HG03469 (cell line): ENCODE data around the gene CNEP1R1.
"Not testable (repeated sequence)": the region's sequence is repeated elsewhere in the genome, so short reads cannot be mapped to it uniquely, and the experiment has no call there.

Experiments used
- ATAC-seq: cut with Tn5 transposase; IDR thresholded peaks from one replicate; pipeline ENCODE4 v1.9.1; 2021; ENCODE audit warnings: mild to moderate bottlenecking, moderate library complexity, moderate number of reproducible peaks; ENCODE audit not compliant: unreplicated experiment

Gene CNEP1R1, protein sequence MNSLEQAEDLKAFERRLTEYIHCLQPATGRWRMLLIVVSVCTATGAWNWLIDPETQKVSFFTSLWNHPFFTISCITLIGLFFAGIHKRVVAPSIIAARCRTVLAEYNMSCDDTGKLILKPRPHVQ

GRCh38 chr16:50024684-50025536 is at the start of gene CNEP1R1:
CNEP1R1 (plus strand) TSS chr16:50025225; CDS start chr16:50025316, 91 bp downstream.
- peak; percentile 96 for ATAC-seq

GRCh38 chr16:49977427-49977826 is 47.6 kb upstream of the CNEP1R1 start:
- ATAC-seq = no peak

- no peak for ATAC-seq
Measured at GRCh38 chr16:49978569-49979326, 46.3 kb upstream of the CNEP1R1 start.

DNA sequence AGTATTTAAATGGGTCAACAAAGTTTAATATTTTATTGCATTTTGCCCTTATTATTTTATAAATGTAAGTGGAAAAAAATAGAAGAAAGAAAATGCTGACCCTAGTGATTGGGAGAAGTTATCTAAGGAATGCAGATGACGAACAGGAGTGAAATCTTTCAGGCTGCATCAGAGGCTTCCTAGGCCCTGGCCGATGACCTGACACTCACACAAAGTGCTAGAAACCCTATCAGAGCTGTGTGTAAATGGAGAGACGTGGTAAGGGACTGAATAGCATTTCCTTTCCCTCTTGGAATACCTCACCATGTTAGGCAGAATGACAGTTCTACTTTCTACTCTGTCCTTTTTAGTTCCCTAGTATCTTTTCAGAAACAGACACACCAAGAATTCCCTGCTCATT is 44.9 kb upstream of the CNEP1R1 start:
- ATAC-seq = no peak

- ATAC-seq = no peak
Measured at GRCh38 chr16:49986351-49987124, 38.5 kb upstream of the CNEP1R1 start.

GRCh38 chr16:49987381-49987780 is 37.6 kb upstream of the CNEP1R1 start:
- no peak for ATAC-seq

- ATAC-seq = no peak
Measured at GRCh38 chr16:49992825-49993224, 32.2 kb upstream of the CNEP1R1 start.

DNA sequence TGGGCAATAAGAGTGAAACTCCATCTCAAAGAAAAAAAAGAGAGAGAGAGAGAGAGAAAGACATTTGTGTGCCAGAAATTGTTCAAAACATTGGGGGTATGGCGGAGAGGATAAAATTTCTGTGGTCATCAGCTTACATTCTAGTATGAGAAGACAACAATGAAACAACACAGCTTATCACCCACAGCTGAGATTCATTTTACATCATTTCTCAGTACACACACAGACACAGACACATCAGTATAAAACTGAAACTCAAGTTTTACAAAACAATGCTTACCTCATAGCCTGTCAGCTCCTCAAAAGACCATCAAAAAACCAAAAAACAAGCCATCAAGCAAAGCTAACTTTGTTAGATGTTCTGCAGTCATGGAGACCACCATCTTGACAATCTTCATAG is 31.4 kb upstream of the CNEP1R1 start:
- ATAC-seq = no peak

DNA sequence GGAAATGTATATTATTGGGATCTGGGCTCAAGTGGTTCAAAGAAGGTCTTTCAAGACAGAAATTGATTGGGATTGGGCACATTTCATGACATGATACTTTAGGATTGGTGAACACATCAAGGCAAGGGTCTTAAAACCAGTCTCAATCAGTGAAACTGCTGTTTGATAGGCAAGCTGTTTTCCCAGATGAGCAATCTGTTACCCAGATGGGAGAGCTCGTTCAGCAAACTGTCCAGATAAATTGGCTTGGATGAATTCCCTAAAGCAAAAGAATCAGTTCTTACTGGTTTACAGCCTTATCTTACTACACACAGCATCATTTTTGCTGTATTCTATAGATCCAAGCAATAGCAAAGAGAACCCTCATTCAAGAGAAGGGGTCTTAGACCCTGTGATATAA is 31.0 kb upstream of the CNEP1R1 start:
- ATAC-seq = no peak

- ATAC-seq = no peak
Measured at GRCh38 chr16:49995720-49996119, 29.3 kb upstream of the CNEP1R1 start.

- no peak for ATAC-seq
Measured at GRCh38 chr16:49997721-49998251, 27.2 kb upstream of the CNEP1R1 start.

DNA sequence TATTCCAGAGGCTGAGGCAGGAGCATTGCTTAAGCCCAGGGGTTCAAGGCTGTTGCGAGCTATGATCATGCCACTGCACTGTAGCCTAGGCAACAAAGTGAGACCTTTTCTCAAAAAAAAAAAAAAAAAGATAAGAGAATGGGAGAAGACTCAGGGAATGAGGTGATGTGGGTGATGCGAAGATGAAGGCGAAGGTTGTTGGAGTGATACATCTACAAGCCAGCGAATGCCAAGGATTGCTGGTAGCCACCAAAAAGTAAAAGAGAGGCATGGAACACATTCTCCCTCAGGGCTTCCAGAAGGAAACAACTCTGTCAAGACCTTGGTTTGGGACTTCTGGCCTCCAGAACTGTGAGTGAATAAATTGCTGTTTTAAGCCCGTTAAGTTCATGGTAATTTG is 26.0 kb upstream of the CNEP1R1 start:
- ATAC-seq = no peak

DNA sequence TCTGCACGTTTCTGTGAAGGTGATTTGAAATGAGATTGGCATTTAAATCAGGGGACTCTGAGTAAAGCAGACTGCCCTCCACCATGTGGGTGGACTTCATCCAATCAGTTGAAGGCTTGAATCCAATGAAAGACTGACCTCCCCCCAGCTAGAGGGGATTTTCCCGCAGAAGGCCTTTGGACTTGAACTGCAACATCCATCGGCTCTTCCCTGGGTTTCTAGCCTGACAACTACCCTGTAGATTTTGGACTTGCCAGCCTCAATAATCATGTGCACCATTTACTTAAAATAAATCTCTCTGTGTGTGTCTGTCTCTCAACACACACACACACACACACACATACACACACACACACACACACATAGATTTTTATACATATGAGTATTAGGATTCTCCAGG is 23.9 kb upstream of the CNEP1R1 start:
- ATAC-seq = no peak

GRCh38 chr16:50002190-50002589 is 22.8 kb upstream of the CNEP1R1 start:
- no peak for ATAC-seq

DNA sequence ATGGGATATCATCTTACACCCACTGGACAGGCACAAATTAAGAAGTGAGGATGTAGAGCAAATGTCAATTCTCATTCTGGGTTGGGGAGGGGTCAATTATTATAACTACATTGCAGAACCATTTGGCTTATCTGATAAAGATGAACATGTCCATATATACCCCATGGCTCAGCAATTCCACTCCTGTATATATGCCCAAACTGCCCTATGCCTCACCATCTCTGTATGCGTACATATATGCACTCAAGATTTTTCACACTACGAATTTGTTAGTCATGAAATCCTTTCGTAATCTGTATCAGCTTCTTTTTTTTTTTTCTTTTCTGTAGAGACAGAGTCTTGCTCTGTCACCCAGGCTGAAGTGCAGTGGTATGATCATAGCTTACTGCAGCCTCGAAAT is 20.8 kb upstream of the CNEP1R1 start:
- ATAC-seq = no peak

DNA sequence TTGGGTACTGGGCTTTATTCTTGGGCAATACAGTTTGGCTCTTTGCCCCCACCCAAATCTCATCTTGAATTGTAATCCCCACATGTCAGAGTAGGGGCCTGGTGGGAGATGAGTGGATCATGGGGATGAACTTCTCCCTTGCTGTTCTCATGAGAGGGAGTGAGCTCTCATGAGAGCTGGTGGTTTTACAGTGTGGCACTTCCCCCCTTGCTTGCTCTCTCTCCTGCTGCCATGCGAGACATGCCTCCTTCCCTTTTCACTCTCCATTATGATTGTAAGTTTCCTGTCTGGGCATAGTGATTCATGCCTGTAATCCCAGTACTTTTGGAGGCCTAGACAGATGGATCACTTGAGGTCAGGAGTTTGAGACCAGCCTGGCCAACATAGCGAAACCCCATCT is 18.1 kb upstream of the CNEP1R1 start:
- no peak for ATAC-seq

DNA sequence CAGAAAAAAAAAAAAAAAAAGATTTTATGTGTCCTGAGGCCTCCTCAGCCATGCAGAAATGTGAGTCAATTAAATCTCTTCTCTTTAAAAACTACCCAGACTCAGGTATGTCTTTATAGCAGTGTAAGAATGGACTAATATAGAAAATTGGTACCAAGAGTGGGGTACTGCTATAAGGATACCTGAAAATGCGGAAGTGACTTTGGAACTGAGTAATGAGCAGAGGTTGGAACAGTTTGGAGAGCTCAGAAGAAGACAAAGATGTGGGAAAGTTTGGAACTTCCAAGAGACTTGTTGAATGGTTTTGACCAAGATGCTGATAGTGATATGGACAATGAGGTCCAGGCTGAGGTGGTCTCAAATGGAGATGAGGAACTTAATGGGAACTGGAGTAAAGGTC is 17.3 kb upstream of the CNEP1R1 start:
- ATAC-seq = no peak

DNA sequence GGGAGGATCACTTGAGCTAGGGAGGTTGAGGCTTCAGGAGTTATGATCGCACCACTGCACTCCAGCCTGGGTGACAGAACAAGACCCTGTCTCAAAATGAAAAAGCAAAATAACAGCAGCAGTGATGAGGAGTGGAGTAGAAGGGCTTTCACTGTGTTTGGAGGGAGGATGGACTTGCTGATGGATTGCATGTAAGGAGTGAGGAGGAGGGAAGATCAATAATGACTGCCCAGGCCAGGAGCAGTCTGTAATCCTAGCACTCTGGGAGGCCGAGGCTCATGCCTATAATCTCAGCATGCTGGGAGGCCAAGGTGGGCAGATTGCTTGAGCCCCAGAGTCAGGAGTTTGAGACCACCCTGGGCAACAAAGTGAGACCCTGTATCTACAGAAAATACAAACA is 14.8 kb upstream of the CNEP1R1 start:
- no peak for ATAC-seq

DNA sequence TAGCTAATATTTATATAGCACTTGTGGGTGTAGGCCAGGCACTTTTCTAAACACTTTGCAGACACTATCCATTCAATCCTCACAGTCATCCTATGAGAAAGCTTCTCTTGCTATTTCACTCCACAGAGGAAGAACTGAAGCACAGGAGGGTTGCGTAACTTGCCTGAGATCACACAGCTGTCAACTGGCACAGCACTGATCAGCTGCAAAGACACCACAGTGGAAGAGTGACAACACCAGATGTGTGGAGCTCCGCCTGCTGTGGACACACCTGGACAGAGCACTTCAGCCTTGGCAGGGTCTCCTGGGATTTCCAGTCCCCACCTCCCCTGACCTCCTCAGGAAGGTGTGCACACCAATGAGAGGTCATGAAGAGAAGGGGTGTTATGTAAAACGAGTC is 13.3 kb upstream of the CNEP1R1 start:
- no peak for ATAC-seq

GRCh38 chr16:50012182-50012581 is 12.8 kb upstream of the CNEP1R1 start:
- ATAC-seq = no peak

DNA sequence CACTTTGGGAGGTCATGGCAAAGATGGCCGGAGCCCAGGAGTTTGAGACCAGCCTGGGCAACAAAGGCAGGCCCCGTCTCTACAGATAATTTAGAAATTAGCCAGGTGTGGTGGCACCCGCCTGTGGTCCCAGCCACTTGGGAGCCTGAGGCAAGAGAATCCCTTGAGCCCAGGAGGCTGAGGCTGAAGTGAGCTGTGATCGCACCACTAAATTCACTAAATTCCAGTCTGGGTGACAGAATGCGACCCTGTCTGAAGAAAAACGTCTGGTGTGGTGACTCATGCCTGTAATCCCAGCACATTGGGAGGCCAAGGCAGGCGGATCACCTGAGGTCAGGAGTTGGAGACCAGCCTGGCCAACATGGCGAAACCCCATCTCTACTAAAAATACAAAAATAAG is 10.8 kb upstream of the CNEP1R1 start:
- not testable (repeated sequence) for ATAC-seq
